Anterior cingulate cortex (tissue), 58 donors: ENCODE measurements around the gene WARS2.

Source experiments
- DNase-seq, 58 donors: peaks; one replicate each; lab custom pipeline; 2025; lab: John Stamatoyannopoulos, UW

The WARS2 gene

GRCh38 chr1:119038363-119038762, 102.1 kb downstream of the WARS2 start:
- DNase-seq = no peak

GRCh38 chr1:119034359-119034758, 106.1 kb downstream of the WARS2 start:
- no peak for DNase-seq

DNA sequence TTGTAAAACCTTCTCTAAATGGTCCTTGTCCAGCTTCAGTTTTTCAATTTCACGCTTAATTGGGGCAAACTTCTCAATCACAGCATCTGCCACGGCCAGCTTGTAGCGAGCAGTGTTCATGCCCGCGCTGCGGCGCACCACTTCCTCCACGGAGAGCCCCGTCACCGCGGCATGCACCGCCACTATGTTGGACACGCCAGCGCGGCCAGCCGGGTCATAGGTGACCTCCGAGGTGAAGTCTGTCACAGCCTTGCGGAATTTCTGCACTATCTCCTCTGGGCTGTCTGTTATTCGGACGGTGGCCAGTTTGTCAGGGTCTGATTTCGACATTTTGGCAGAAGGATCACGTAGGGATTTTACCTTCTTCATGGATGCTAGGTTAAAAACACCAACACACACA, 107.5 kb downstream of the WARS2 start:
- no peak for DNase-seq

GRCh38 chr1:119027759-119028158, 112.7 kb downstream of the WARS2 start:
- no peak for DNase-seq

DNA sequence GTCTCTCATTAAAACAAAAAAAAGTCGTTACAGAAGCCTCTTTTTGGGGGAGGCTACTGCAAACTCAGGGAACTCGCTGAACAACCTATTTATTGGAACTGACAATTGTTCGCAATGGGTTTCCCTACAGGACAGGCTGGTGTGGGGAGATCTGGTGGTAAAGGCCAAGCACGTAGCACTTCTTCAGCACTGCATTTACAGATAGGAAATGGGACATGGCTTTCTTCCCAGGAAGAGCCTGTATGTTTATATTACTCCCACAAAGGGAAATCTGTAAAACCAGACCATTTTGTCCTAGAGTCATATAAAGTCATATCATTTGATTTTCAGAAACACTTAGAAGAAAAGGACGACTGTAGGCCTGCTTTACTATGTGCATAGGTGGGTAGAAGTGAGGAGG, 113.5 kb downstream of the WARS2 start:
- DNase-seq = no peak

- no peak for DNase-seq
Measured at GRCh38 chr1:119015547-119015946, 124.9 kb downstream of the WARS2 start.

DNA sequence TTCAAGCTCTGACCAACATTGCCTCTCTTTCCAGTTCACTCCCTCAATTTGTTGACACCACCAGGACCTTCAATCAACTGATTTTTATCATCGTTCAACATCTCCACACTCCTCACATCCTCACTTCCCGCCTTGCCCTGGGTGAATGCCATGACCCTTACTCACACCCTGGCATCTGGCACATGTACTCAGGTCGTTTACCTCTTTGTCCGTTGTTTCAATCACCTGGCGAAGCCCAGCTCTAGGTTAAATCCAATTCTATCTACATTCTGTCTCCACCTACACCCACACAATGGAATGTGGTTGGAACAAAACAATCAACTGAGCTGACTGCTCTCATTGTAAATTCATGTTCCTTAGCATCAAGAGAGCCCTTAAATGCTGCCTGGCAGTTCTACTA, 128.1 kb downstream of the WARS2 start:
- DNase-seq = no peak

DNA sequence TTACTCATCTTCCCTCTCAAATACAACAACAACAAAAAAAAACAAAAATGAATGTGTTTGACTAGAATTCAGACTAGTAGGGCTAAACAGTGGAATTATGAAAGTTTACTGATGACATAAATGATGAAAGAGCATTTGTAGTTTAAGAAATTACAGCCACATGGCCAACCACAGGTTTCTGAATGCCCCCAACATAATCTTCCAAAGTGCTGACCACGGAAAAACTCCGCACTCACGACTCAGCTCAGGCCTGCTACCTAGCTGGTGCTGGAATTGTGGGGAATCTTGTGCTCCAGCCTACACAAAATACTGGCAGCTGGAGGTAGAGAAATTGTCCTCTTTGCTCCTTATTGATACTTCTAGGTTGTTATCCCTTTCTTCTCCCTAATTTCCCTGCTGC, 128.7 kb downstream of the WARS2 start:
- DNase-seq = no peak

DNA sequence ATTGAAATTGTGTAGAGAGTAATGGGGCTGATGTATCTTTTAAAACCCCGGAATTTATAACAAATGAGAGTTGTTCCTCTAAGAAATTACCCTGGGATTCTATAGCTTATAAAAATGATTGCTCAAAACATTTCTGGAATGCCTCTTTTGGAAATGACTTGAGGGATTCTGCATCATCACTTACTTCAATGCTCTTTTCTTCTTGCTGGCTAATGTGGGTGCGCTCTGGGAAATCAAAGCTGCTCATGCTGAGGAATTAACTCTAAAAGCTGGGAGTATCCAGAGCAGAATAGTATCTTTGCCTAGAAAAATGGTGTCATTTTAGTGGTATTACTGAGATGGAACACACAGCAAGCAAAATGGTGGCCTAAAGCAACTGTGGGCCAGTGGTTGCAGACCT, 129.3 kb downstream of the WARS2 start:
- no peak for DNase-seq

- no peak for DNase-seq
Measured at GRCh38 chr1:119010201-119010600, 130.3 kb downstream of the WARS2 start.

DNA sequence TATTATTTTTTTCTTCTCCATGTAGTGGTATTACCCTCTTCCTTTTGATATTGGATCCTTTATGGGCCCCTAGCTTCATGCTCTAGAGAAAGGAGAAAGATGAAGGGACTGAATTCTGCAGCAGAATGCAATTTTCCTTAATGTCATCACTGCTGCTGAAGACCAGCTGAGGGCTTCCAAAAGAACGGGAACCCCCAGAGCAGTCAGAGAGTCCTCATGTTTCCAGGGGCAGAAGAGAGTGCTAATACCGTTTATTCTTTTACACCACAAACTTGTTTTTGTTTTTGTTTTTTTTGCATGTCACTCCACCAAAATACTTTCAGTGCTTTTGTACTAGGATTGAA, 131.2 kb downstream of the WARS2 start:
- no peak for DNase-seq

DNA sequence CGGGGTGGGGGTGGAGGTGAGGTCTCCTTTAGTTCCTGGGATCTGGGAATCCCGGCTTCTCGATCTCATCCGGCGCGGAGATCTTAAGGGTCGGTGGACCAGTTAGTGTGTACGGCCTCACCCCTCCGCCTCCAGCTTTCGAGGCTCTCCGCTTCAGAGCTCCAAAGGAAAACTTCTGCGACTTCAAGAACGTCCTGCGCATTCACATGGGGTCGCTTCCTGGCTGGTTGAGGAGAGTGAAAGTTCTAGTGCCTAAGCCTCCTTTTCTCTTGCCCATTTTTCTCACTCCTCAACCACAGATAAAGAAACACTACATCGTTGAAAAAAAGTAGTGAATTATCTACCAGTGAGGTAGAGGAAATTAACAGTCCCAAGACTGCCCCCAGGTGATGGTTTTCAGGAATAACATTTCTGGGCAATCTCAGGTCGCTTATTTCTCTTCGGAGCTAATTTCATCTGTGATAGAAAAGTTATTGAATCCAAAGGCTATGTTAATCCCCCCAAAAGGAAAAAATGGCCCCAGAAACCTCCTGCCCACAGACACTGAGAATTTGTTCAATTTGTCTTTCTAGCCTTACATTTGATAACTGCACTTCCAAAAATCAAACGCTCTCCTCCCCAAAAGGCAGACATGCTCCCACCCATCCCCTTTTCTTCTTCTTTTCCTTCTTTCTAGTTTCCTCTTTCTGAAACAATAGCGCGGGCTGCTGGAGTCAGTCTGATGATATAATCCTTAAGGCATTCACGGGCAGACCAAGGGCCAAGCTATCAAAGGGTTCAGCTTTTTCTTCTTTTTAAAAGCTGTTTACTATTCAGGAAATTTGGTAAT, 131.8 kb downstream of the WARS2 start:
- no peak for DNase-seq

DNA sequence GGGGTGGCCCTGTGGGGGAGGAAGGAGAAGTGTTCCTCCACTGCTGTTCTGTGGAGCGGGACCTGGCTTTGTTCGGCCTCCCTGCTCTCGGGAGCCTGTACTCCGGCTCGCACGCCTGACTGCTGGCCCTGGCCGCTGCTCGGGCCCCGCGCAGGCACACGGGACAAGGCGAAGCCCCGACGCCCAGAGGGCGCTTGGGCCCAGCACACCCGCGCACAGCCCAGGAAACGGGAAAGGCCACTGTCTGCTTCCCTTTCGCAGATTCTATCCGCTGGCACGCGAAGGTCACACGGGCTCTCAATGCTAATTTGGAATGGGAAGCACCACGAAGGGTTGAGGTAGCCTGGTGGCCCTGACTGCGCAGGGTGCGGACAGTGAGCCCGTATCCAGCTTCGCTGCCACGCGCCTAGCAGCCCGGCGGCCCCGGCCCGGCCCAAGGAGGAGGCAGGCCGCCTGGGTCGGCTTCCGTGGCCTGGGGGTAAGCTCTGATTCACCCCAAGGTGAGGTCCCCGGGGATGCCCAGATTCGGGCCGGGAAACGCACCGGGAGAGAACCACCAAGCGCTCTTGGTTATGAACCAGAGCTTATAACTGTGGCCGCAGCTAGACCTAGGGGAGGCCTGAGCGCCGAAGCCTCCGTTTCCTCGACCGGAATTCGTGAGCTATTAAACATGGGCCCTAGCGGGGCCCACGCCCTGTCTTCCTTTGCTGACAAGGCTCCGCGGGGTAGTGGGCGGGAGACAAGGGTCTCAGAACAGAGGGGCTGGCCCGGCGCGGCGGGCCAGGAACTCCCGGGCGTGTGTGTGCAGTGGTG, 132.6 kb downstream of the WARS2 start:
- no peak for DNase-seq

DNA sequence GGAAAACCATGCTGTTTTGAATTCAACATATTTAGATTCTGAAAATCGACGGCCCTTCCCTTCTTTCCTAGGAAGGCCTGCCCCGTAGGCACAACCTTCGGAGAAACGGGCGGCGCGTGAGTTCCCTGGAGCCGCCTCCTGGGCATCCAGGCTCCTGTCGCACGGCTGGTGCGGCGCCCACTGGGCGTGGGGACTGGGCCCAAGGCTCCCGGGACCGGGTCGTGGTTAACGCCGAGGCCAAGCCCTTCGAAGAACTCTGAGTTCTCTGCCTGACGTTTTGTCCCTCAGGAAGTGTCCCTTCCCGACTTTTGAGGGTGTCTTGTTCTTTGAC, 133.1 kb downstream of the WARS2 start:
- no peak for DNase-seq

- DNase-seq = no peak
Measured at GRCh38 chr1:119006406-119007279, 133.8 kb downstream of the WARS2 start.

DNA sequence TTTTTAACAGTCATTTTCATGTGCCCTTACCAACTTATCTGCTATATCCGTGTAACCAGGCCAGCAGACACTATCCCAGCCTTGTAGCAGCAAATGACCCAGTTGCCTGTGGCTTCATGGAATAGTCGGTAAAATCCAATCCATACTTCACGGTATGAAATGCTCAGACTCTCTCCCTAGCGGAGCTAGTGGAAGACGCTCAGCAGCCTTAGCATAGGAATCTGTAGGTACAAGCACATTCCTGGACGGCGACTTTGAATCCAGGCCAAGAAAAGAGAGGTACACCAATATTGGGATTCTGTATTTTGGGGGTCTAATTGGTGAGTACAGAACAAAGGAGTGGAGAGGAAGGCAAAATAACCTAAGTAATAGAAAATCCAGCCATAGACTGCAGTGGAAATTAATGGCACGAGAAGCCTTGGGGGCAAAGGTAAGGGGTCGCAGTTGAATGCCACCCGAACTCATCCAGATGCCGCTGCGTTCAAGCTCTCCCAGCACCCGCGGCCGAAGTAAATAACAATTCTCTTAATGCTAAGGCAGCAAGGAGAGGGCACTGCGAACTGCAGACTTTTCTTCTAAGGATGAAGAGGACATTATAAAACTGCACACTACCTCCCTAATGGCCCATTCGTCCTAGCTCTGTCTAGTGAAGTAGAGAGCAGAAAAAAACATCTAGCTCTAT, 134.6 kb downstream of the WARS2 start:
- DNase-seq = no peak

GRCh38 chr1:119004781-119005180, 135.7 kb downstream of the WARS2 start:
- no peak for DNase-seq

GRCh38 chr1:119004129-119004527, 136.3 kb downstream of the WARS2 start:
- DNase-seq = no peak

- no peak for DNase-seq
Measured at GRCh38 chr1:119003413-119004128, 136.9 kb downstream of the WARS2 start.
